Activated CD8-positive, alpha-beta memory T cell treated with anti-CD3 and anti-CD28 coated beads, Interleukin-2, amount 50 U/mL, for 24 hours (primary cell): ENCODE data around the gene C22orf15.

Experiments
- DNase-seq: peaks from one replicate; pipeline ENCODE4 v3.0.0-alpha.2; 2020; ENCODE audit errors: extremely low read depth

Gene C22orf15

DNA sequence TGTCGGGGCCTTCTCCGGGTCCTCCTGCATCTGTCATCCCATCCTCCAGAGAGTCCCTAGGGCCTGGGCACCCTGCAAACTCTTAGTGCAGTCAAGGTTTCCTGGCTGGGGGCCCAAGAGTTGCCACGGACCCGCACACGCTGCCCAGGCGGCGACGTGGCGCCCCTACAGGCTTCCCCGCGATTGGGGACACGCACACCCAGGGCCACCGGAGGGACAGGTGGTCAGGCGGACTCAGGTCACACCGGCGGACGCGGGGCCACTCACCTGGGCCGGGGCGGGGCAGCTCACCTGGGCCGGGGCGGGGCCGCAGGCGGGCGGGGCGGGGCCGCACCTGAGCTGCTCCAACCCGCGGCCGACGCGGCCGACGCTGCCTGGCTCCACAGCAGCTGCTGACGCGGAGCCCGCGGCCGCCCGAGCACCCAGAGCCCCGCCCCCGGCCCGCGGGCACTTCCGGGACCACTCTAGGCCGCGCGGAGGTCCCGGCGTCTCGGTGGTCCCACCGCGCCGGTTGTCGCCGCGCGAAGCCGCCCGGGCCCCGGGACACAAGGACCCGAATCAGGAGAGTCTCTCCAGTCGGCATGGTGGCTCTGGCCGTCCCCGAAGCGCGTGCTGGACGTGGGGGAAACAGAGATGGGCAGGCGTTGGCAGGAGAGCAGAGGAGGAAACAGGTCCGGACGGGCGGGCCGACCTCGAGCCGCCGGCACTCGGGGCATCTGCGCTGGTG, 11.9 kb upstream of the C22orf15 start, which contains the start of gene ZNF70:
TSS of gene ZNF70 (minus strand) at position 399 of the 727 bp plus-strand sequence. CDS start 5,972 bp downstream, outside the sequence.
- peak; percentile 41 for DNase-seq

GRCh38 chr22:23751441-23751996, 11.3 kb upstream of the C22orf15 start:
- DNase-seq = no peak

DNA sequence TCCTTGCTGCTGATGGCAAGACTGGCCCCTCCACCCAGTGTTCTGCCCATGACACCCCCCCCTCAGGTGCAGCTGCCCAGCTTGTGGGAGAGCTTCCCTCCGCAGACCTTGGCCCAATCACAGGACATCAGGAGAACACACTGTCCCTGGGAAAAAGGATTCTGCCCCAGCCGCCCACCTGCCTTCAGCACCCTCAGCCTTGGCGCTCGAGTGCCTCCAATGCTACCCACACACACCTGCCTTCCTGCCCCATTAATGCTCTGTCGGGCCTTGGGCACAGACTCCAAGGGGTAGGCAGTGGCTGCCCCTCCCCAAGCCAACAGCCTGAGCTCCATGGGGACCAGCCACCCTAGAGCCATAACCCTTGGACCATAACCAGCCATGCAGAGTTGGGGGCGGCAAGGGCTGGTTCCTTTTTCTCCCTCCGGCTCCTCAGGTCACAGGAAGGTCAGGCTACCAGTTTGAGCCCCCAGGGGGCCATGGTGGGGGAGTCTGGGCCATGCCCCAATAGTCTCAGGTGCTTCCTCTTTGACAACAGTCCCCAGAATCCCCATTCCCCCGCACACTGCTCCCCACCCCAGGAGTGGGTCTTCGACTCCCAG, 10.6 kb upstream of the C22orf15 start:
- DNase-seq = no peak

DNA sequence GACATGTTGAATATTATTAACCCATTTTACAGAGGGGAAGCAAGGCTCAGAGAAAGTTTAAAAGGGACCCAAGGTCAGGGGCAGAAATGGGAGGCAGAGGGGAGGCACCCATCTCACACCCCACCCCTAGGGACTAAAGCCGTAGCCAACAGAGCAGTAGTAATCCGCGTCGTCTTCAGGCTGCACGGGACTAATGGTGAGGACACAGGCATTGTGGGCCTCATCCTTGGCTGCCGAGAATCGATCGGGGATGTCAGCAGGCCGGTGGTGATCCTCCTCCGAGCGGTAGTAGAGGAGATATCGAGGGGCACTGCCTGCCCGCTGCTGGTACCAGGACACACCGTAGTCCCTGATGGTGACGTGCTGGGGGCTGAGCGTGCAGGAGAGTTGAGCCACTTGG, 10.0 kb upstream of the C22orf15 start:
- DNase-seq = no peak

DNA sequence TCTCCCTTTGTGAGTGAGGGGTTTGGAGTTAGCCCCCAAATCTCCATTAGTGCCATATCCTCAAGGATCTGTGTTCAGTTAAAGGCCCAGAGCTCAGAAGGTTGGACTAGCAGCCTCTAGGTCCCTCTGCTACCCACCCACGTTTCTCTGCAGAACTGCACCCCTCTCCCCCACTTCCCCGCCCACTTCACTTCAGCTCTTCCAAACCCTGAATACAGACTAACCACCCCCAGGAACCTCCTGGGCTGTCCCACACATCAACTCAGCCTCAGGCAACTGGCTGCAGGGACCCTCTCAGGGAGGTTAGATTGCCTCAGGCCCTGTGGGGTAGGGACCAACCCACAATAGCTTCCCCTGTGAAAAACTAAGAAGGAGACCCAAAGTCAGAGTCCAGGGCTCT, 9.4 kb upstream of the C22orf15 start:
- no peak for DNase-seq

- DNase-seq = no peak
Observed at GRCh38 chr22:23754220-23754919, 8.4 kb upstream of the C22orf15 start, which contains the start of gene VPREB3. VPREB3 (minus strand) TSS chr22:23754425; CDS start chr22:23754363, 62 bp downstream.

- no peak for DNase-seq
Observed at GRCh38 chr22:23754980-23755636, 7.7 kb upstream of the C22orf15 start.

GRCh38 chr22:23755711-23756110, 7.1 kb upstream of the C22orf15 start:
- DNase-seq = no peak

GRCh38 chr22:23756891-23757290, 5.9 kb upstream of the C22orf15 start:
- no peak for DNase-seq

DNA sequence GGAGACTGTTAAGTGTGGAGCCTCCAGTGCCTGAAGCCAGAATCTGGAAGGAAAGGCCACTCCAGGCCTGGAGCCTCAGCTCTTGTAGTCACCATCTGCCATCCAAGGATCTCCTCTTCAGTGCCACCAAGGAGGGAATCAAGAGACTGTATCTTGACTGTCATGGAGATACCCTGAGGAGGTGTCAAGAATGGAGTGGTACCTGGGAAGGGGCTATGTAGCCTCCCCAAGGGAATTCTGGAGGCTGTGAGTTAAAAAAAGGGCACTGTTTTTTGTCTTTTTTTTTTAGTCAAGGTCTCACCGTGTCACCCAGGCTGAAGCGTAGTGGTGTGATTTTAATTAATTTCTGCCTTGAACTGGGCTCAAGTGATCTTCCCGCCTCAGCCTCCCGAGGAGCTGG, 3.2 kb upstream of the C22orf15 start:
- DNase-seq = no peak

- DNase-seq = no peak
Observed at GRCh38 chr22:23760056-23760455, 2.7 kb upstream of the C22orf15 start.

- DNase-seq = peak; percentile 30
Observed at GRCh38 chr22:23763579-23763945, 772 bp downstream of the C22orf15 start.

GRCh38 chr22:23763954-23764353, 1.2 kb downstream of the C22orf15 start:
- no peak for DNase-seq

DNA sequence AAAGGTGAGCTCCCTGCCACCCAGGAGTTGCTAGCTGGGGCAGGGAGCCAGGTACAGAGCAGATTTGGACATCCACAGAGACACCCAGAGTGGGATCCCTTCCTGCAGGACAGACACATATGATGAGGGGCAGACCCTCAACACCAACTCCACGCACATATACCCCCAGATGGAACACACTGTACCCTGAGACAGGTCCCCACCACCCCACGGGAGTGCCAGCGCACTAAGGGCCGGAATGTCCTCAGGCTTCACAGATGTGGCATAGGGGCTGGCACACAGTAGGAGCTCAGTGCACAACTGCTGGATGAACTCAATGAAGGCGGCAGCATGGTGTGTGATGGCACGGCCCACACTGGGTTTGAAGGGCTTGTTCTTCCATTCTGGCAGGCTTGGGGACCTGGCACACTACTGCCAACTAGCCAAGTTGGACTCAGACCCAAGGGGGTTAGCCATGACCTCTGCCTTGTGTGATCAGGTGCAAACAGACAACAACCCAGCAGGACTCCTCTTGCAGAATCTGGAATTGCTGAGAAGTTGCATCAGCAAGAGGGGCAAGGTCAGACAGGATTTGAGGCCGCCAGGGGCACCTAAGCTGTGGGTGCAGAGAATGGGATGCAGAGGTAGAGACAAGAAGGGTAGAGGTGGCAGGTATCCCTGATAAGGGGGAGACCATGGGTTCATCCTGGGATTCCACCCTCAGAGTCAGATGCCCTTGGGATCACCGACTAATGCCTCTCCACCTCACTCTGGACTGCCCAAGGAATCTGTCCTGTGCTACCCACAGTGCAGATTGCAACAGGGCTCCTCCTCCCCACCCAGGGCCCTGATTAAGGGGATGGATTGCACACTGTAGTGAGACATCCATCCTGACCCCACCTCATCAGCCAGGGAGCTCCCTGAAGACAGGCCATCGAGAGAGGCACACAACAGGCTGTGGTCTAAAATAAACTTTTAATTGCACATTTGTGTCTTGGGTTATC, 2.4 kb downstream of the C22orf15 start:
- no peak for DNase-seq

DNA sequence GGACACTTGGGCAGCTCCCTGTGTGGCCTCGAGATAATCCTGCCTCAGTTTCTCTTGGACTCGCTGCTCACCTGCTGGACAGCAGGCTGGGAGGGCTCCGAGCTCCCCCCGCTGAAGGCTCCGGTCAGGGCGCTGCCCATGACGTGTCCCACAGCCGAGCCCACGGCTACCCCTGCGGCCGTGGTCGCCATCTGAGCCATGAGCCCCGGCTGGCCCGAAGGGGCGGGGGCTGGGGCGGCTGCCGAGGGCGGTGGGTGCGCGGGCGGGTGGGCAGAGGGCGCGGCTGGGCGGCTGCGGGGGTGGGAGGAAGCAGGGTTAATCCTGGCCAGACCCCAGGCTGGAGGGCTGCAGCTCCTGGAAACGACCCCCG, 4.5 kb downstream of the C22orf15 start:
- DNase-seq = no peak

DNA sequence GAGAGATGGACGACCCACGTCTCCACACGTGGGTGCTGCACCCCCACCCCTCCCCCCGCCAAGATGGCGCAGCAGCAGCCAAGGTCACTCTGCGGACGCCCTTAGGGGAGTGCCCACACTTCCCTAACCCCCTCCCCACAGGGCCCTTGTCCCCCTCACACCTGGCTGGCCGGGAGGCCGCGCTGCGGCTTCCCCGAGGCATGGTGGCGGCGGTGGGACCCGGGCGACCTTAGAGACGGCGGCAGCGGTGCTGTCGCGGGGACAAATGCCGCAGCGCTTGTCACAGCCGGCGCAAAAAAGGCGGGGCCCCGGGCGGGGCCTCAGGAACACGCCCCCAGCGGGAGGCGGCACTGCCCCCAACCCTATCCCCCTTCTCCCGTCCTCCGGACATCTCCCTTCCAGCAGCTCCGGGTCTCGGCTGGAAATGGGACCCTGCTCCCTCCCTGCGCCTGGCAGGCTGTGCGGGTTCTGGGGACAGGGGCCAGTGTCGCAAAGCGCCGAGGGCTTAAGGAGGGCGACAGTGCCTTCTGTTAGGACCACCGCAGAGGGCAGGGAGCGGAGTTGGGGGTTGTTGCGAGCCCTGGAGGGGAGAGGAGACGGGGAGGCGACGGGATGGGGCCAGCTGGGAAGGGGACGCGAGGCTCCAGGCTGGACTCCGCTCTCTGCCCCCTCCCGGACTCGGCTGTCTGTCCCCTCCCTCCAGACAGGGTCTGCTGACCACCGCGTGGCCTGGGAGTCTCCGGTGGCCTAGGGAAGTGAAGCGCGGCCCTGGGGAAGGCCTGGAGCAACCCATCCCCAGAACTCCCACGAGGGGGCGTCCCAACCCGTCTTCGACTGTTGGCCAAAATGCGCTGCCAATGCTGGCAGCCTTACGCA, 5.1 kb downstream of the C22orf15 start, which contains the start of gene CHCHD10:
TSS of gene CHCHD10 (minus strand) at position 300 of the 876 bp plus-strand sequence. CDS start at position 202, 98 bp downstream.
- no peak for DNase-seq

DNA sequence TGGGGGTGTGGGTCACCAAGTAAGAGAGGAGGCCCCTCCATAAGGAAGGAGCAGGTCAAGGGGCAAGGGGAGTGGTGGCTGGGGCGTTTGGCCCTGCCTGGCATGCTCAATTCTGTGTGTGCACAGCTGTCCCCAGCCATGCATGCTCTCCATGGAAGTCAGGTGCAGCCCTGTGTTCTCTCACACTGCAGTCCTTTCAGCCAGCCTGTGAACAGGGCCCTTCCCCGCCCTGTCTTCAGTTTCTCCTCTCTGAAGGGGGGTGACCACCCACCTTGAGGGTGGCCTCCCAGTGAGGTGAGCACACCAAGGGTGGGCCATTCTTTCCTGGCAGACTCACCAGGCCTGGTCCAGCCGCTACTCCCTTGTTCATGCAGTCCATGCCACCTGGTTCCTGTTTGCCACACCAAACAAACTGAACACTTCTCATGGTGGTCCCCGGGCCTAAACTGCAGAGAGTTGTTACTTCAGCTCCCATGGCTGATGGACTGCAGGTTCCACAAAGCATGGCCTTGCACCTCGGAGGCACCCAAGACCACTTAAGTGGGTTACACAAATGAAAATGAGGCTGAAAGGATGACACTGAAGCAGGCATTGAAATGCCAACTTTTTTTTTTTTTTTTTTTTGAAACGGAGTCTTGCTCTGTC, 6.7 kb downstream of the C22orf15 start:
- no peak for DNase-seq

DNA sequence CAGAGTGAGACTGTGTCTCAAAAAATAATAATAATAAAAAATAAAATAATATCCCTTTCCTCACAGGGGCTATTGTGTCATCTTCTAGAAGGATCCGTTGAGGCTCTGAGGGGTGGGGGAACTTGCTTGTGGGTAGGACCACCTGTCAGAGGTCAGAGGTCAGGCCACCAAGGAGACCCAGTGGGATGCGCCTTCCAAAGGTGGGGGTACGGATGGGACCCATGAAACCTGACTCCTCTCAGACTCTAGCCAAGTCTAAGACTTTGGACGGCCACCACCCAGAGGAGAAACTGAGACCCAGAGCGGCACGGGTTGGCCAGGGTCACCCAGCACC, 9.5 kb downstream of the C22orf15 start:
- DNase-seq = no peak
